ENCODE results near the gene GSTA3.
"Not testable (repeated sequence)": the region's sequence is repeated elsewhere in the genome, so short reads cannot be mapped to it uniquely, and the experiment has no call there.

GSTA3 gene

DNA sequence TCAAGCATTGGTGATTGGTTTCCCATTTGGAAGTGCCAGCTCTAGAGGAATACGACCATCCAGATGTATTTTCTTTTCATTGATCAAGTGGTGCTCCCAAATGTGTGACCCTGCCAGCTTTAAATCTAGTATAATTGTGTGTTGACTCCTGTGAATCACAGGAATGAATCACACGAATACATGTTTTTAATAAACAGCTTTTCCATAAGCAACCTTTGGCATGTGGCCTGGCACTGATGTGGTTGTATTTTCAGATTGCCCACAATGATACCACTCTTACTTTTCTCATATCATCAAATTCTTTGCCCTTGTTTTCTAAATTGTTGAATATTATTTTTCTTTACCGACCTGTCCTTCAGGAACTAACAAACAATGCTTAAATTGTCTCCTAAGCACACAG lies 367 bp downstream of the GSTA3 start:
- no peak for DNase-seq

GRCh38 chr6:52908526-52908925 lies 972 bp downstream of the GSTA3 start:
- DNase-seq: no peak

- no peak for DNase-seq
These were observed 4.8 kb downstream of the GSTA3 start for GRCh38 chr6:52904562-52905279.

DNA sequence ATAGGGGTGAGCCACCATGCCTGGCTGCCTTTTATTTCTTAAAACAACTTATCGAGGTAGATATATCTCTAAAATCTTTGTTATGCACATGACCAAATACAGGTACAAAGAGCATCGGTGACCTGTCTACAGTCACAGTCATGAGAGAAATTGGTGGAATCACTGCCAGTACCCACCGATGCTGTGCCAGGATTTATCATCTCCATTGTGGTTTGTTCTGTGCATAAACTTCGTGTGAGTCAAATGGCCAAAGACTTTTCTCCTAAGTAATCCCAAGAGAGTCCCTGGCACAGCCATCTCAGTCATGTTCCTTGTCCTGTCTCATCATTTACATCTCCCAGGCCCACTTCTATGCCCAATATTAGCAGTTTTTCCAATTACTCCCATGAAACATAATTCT lies 9.0 kb downstream of the GSTA3 start:
- no peak for DNase-seq

- peak; percentile 7 for DNase-seq
These were observed 13.7 kb downstream of the GSTA3 start for GRCh38 chr6:52895790-52896189.

DNA sequence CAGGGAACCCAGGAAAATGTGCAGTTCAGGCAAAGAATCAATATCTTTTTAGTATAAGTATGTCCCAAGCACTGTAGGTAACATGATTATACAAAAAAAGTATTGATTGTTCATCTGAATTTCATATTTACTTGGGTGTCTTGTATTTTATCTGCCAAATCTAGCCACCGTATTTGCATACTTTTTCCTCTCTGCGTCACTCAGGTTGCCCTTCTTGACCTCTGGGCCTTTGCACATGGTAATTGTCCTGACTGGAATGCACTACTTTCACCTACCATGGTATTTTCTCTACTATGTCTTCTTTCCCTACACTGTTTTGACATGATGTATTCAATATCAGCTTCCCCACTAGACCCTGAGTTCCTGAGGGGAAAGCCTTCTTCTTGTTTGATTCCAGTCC lies 15.2 kb downstream of the GSTA3 start:
- no peak for DNase-seq

- DNase-seq: no peak
These were observed 15.7 kb downstream of the GSTA3 start for GRCh38 chr6:52893803-52894202.

DNA sequence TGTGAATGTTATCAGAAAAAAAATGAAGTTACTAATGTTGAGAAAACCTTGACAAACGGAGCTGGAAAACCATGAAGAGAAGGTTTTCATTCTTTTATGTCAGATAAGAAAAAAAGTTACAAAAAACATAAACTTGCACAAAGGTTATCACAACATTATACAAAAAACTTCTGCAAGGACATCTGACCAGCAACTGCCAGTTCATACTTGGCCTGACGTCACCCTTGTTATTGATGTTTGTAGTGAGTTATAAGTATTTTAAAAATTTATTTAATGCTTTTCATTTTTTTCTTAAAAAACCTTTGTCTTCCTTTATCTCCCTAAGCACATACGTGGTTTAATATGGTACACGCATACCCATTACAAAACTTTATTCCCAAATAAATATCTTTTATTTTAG lies 16.3 kb downstream of the GSTA3 start:
- no peak for DNase-seq

- DNase-seq: no peak
These were observed 19.5 kb downstream of the GSTA3 start for GRCh38 chr6:52890018-52890417.

GRCh38 chr6:52887910-52888524 lies 21.5 kb downstream of the GSTA3 start:
- no peak for DNase-seq

GRCh38 chr6:52881996-52882841 lies 27.3 kb downstream of the GSTA3 start:
- peak; percentile 74 for DNase-seq

- no peak for DNase-seq
These were observed 27.9 kb downstream of the GSTA3 start for GRCh38 chr6:52881662-52881995.

- no peak for DNase-seq
These were observed 31.7 kb downstream of the GSTA3 start for GRCh38 chr6:52877786-52878185.

GRCh38 chr6:52877168-52877567 lies 32.3 kb downstream of the GSTA3 start:
- no peak for DNase-seq

- peak; percentile 18 for DNase-seq
These were observed 33.3 kb downstream of the GSTA3 start for GRCh38 chr6:52876056-52876787.

DNA sequence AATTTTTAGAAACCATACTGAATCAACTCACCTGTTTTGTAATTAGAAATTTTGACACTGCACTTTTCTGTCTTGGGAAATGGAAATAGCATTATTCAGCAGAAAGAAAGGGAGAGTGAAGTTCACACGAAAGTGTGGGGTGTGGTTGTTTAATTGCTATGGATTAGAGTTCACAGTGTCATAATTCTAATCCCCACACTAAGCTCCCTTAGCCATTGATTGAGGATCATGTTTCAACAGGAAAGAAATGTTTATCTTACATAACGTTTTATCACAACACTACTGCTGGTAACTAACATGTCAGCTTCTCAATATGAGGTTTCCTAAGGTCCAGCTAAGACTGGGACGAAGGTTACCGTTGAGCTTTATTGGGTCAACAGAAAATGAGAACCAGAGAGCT lies 37.5 kb downstream of the GSTA3 start:
- no peak for DNase-seq

GRCh38 chr6:52871621-52872020 lies 37.9 kb downstream of the GSTA3 start:
- DNase-seq: no peak

DNA sequence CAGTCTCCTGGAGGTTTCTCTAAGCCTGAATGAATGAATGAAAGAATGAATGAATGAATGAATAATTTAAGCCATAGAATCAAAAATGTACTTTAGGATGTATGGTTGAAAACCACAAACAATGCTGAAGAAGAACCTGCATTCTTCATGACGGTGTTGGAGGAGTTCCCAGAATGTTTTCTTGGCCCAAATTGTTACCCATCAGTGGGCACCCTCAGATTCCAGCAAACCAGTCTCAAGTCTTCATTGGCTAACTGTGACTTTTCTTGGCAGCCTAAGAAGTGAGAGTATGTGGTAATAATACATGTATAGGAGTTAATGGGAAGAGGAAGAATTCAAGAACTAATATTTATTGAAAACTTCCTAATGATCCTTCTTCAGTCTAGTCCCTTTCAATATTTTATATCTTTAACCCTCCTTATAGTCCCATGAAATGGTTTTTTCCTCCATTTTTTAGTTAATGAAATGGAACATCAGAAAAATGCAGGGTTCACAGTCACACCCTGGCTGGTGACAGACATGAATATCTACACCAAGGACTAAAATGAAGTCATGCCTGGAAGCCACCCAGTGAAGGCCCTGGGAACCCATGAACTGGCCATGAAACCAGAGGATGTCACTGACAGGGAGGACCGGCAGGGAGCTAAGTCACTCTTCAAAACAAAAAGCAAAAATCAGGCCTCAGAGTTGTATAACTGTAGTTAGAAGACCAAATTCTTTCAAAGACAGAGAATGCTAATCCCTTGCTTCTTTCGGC lies 39.0 kb downstream of the GSTA3 start:
- DNase-seq: not testable (repeated sequence)

- not testable (repeated sequence) for DNase-seq
These were observed 40.6 kb downstream of the GSTA3 start for GRCh38 chr6:52868899-52869298.

GRCh38 chr6:52868240-52868639 lies 41.3 kb downstream of the GSTA3 start:
- no peak for DNase-seq

DNA sequence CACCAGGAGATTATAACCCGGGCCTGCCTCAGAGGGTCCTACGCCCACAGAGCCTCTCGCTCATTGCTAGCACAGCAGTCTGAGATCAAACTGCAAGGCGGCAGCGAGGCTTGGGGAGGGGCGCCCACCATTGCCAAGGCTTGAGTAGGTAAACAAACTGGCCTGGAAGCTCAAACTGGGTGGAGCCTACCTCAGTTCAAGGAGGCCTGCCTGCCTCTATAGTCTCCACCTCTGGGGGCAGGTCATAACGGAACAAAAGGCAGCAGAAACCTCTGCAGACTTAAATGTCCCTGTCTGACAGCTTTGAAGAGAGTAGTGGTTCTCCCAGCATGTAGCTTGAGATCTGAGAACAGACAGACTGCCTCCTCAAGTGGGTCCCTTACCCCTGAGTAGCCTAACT lies 48.3 kb downstream of the GSTA3 start:
- not testable (repeated sequence) for DNase-seq

DNA sequence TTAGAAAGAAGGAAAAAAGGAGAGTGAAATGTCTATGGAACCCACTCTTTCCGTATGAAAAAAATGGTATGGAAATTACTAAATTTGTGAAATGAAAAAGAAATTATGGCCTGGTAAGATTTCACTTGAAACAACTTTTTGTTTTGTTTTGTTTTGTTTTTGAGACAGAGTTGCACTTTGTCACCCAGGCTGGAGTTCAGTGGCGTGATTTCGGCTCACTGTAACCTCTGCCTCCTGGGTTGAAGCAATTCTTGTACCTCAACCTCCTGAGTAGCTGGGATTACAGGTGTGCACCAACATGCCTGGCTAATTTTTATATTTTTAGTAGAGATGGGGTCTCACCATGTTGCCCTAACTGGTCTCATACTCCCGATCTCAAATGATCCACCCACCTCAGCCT lies 51.1 kb downstream of the GSTA3 start:
- DNase-seq: no peak

GRCh38 chr6:52856137-52856536 lies 53.4 kb downstream of the GSTA3 start:
- DNase-seq: peak; percentile 17
